Hematopoietic multipotent progenitor cell treated with erythropoietin and hydrocortisone succinate and interleukin-3 and kit ligand, for 17 days (in vitro differentiated cells): ENCODE data around the gene PTPRC.

Experiments used
- DNase-seq: peaks from one replicate; pipeline ENCODE4 v3.0.0-alpha.2; 2015; ENCODE audit warnings: low spot score

PTPRC gene

DNA sequence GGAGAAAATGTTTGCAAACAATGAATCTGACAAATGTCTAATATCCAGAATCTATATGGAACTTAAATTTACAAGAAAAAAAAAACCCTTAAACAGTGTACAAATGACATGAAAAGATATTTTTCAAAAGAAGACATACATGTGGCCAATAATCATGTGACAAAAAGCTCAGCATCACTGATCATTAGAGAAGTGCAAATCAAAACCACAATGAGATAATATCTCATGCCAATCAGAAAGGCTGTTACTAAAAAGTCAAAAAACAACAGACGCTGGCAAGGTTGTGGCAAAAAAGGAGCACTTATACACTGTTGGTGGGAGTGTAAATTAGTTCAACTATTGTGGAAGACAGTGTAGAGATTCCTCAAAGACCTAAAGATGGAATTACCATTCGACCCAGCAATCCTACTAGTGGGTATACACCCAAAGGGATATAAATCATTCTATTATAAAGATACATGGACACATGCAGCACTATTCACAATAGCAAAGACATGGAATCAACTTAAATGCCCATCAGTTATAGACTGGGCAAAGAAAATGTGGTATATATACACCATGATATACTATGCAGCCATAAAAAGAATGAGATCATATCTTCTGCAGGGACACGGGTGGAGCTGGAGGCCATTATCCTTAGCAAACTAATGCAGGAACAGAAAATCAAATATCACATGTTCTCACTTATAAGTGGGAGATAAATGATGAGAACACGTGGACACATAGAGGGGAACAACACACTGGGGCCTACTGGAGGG, 123.2 kb downstream of the PTPRC start:
- DNase-seq = no peak

DNA sequence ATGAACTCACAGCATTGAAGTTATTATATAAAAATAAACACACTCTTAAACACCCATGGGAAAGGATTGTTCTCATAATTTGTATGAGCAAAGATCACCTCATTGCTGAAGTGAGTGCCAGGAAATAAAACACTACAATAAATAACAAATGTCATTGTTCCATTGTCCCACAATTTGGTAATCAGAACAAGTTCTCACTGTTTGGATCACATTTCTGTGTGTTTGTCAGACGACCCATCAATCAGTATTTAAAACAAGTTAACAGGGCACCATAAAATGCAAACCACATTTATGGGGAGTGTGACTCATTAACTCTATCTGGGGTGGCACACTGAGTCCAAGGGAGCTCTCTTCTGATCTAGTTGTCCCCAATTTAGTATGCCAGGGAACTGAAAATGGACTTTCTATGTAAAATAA, 124.5 kb downstream of the PTPRC start:
- no peak for DNase-seq

DNA sequence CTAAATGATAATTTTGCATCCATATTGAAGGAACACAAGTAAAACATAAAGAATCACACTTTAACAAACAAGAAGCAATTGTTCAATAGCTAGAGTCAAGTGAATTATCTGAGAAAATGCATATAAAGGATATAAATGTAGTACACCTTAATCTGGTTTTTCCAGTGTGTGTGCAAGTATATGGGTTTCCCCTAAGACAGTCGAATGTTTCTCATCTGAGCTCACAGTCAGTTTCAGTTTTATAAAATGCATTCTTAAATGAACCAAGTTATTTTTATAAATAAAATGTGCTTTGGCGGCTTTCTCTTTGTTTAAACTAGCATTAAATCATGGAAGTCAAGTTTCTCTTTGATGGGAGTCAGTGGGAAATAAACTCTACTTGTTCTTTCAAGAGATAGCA, 125.9 kb downstream of the PTPRC start:
- no peak for DNase-seq

DNA sequence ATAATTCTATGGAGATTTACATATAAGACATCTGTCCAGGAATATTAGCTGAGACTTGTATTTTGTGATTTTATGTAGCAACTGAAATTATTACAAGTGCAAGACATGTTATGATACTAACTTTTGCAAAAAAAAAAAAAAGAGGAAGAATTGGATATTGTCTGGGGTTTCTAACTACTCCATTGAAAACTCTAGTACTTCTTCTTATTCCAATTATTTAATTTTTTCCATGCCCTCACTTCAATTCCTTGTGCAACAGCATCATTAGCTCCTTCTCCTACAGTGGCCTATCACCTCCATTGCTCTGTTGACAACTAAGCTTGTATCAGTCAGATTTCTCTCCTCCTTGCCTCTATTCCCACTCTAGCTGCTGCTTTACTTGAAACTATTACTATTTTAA, 126.6 kb downstream of the PTPRC start:
- no peak for DNase-seq

DNA sequence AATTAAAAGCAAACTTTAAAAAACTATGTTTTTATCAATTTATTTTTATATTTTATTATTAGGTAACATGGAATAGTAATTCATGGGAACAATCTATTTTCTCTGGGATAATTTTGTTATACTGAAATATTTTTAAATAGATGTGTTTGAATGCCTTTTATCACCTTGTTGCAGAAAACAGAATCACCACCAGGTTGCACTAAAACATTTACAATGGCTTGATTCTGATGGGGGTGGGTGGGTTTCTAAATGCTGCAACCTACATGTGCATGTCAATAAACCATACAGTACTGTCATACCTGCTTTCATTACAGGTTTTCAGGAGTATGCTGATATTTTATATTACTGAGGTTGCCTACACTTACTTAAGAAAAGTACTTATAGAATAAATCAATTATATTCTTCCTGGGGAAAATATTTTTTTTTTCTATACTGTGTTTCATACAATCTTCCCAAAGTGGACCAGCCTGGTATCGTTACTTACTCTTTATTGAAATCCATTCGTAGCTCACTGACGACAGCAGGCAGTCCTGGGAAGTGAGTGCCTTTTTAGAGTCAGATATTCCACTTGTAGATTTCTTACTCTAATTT, 132.8 kb downstream of the PTPRC start:
- no peak for DNase-seq

DNA sequence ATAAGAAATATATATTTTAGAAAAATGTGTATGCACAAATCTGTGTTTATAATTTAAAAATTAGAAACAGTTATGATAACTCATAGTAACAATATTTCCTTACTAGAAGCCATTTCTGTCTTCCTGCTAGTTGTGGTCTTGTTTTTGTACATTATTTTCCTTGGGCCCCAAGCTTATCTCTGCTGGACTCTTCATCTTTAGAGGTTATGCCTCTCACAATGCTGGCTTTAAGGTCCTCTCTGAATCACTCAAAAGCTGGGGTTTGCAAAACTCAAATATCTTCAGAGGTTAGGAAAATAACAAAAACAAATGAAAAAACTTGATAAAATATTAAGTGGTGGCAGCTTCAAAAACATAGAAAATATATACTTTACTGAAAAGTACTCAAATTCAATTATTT, 133.8 kb downstream of the PTPRC start:
- DNase-seq = no peak

DNA sequence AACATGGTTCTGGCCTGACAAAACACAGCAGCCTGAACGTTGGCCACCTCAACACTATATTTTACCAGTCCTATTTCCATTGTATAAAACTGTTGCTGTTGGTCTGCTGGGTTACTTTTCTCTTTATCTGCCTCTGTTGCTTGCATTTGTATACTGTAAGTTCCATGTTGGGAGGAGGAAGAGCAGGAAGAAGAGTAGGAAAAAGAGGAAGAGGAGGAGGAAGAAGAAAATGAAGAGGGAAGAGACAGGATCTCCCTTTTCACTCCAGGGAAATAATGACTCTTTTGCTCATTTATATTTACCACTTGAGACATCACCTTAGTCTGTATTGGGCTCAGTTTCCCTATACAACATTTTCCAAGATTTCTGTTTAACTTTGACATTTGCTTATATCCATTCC, 134.2 kb downstream of the PTPRC start:
- DNase-seq = no peak

DNA sequence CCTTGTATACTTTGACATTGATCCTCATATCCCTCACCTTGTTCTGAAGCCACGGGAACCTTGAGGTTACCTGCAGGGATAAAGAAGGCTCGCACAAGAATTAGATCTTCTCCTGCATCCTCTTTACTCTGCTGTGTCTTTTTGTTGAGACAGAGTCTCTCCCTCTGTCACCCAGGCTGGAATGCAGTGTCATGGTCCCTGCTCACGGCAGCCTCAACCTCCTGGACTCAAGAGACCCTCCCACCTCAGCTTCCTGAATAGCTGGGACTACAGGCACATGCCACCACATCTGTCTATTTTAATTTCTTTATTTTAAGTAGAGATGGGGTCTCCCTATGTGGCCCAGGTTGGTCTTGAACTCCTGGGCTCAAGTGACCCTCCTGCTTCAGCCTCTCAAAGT, 134.7 kb downstream of the PTPRC start:
- DNase-seq = no peak

DNA sequence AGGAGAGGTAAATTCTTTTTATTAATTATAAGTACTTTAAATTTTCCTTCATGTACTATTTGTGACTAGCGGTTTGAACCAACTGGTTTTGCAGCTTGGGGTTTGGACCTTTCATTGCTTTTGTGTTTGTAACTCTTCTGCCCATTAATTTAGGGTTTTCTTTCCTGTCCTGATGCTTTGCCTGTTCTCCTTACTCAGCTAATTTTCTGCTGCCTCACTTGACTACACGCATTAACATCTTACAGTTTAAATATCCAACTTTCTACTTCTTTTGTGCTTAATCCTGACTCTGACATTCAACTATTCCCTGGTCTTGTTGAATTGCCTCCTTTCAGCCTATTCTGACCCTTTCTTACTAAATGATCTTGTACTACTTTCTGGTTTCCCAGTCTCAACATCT, 135.6 kb downstream of the PTPRC start:
- no peak for DNase-seq

DNA sequence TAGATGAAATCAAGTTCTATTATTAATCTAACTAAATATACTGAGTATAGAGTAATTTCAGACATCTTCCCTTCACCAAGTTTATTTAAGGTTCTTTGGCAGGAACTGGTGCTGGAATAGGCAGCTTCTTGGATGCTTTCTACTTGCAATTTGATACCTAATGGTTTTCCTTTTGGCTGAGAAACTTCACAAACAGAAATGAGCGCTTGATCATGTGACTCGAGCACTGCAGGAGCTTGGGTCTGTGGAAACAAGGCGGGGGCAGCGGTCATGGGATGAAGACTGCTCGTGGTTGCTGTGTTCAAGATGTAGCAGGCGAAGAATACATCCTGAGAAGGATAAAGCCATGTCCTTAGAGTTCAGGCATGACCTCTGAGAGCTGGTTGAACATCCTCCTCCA, 136.8 kb downstream of the PTPRC start:
- DNase-seq = no peak

DNA sequence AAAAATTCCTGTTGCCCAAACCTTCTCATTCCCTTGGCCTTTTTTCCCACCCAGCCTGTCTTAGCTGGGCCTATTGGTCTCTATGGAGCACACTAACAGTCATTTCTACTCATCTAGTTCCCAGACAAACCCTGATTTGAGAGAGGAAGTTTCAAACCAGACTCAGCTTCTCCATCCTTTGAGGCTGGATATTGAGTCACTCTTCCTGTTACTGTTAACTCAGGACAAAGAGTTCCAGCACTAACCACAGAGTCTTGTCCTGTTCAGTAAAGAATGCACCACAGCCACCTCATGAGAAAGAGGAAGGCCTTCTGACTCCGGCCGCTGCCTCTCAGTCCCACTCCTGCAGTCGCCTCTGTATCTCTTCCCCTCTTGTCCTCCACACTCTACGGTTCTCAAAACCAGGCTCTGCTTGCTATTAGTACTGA, 137.8 kb downstream of the PTPRC start:
- no peak for DNase-seq

DNA sequence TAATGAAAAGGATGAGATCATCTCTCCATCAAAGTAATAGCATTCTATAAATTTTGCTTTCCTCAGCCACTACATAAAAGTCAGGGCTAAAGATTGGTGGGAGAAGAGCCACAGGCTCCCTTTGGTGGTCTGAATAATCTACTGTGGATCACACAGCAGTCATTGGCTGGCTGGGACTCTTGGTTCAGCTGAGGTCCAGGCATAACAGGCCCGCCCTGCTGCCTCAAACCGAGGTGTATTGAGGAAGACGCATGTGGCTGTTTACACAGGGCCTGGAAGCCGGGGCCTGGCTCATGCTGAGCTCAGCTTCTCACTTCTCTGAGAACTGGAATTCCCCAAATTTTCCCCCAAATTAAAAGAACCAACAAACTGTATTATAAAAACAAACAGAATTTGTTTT, 139.2 kb downstream of the PTPRC start:
- DNase-seq = no peak

DNA sequence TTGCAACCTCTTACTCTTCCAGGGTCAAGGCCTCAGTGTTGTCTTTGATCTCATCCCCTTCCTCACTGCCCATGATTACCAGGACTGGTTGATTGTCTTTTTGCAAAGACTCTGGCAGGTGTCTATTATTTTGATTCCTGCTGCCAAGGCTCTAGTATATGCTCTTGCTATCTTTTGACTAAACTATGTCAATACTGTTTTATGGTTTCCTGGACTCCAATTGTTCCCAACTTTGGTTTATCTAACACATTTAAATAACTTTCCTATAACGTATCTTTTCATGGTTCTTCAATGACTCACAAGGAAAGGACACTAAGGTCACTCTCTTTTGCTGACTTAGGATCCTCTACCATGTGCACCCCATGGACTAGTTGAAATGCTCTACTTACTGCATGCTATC, 141.5 kb downstream of the PTPRC start:
- DNase-seq = no peak

DNA sequence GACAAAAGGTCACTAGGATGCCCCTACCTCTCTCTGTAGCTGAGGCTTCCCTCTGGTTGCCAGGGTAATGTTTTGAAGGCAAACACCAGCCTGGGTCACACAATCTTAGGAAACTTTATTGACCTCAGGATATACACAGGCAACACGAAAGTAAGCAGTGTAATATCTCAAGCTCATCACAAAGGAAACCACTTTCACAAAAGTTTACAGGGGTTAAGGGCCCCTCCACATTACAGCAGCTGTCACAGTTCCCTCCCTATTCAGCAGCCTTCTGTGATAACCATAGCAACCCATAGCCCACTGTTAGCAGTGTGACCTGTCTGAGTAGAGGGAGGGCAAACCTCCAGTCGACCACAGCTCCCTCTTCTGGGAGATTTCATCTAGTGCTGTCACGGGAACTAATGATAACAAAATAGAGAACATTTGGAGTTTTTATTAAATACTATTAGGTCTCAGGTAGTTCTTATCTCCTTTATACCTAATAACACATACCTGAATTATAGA, 149.8 kb downstream of the PTPRC start:
- no peak for DNase-seq

DNA sequence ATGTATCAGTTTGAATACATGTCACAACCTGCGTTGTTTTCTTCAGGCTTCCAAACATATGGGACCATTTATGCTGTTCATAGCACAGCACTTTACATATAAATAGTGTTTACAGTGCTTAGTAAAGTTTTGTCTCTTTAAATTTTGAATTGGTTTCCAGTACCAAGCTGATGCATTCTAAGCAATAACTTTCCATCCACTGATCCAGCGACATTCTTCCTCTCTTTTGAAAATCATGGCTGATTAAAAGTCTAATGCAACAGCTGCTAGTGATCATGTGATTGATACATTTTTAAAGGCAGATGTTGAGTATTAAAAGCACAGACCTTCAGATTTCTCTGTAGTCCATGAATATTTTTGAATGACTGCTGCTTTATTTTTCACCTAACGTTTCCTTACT, 154.9 kb downstream of the PTPRC start:
- no peak for DNase-seq

DNA sequence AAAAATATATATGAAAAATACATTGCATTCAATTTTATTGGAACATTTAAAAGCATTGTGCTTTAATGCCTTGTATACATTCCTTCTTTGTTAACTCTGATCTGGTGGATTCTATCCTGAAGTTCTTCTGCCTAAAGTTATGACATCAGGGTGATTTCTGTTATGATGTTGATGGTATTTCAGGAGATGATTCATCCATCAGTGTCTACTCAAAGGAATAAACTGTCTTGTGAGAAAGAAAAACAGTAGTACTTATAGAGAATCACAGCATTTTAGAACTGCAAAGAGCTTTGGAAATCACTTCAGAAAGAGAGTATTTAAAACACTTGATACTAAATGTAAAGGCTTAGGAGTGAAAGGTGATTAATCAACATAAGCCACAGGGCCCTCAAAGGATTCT, 155.7 kb downstream of the PTPRC start:
- DNase-seq = no peak

DNA sequence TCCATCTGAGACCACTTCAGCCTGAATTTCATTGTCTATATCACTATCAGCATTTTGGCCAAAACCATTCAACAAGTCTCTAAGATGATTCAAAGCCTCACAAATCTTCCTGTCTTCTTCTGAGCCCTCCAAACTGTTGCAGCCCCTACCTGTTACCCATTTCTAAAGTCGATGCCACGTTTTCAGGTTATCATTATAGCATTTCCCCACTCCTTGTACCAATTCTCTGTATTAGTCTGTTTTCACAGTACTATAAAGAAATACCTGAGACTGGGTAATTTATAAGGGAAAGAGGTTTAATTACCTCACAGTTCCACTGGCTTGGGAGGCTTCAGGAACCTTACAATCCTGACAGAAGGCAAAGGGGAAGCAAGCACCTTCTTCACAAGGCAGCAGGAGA, 158.8 kb downstream of the PTPRC start:
- no peak for DNase-seq

DNA sequence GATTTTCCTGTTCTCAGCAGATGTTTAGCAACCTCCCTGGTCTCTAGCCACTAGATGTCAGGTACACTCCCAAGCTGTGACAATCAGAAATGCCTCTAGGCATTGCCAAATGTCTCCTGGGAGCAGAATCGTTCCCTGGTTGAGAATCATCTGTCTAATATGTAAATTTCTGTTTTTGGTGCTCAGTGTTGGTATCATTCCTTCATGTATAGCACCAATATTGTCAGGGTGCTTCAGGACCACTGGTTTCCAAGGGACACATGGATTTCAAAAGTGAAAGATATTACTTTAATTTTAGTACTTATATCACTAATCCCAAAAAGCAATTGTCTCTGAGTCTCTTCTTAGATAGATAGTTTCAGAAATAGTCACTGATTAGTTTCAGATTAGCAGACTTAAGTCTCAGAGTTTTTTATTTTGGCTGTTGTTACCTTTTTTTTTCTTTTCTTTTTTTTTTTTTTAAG, 160.1 kb downstream of the PTPRC start:
- DNase-seq = no peak

DNA sequence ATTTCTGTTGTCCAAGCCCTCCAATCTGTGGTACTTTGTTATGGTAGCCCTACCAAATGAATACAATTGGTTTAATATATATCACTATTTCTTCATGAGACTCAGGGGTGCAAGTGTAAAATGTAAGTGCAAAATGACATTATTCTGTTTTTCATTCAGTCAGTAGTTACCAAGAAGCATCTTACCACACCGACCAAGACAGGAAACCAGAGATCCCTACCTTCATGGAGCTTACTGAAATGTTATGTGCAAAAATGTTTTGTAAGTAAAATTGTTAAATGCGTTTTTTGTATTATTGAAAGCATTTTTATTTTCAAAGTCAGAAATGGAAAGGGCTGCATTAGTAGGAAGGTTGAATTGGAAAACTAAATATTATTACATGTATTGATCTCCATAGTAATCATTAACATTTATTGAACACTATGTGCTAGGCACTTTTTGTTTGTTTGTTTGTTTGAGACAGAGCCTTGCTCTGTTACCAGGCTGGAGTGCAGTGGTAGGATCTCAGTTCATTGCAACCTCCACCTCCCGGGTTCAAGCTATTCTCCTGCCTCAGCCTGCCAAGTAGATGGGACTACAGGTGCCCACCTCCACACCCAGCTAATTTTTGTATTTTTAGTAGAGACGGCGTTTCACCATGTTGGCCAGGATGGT, 166.8 kb downstream of the PTPRC start:
- no peak for DNase-seq

DNA sequence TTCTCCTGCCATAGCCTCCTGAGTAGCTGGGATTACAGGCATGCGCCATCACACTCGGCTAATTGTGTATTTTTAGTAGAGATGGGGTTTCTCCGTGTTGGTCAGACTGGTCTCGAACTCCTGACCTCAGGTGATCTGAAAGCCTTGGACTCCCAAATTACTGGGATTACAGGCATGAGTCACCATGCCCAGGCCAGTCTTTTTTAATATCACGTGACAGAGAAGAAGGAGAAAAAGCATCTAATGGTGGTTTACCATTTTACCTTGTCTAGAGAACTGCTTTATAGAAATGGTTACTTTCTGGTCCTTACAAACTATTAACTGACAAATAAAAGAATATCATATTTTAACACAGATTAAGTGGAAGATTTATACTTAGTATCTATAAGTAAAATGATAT, 168.0 kb downstream of the PTPRC start:
- no peak for DNase-seq
